ENCODE data around the gene NKX1-2.

The NKX1-2 gene

GRCh38 chr10:124415210-124415609 is 34.6 kb downstream of the NKX1-2 start:
- DNase-seq (ENCODE audit: low read depth), result no peak

- peak; percentile 48 for DNase-seq (ENCODE audit: low read depth)
These were observed 35.8 kb downstream of the NKX1-2 start for GRCh38 chr10:124414076-124414475.

- DNase-seq (ENCODE audit: low read depth), result no peak
These were observed 40.1 kb downstream of the NKX1-2 start for GRCh38 chr10:124409696-124410095.

- no peak for DNase-seq (ENCODE audit: low read depth)
These were observed 41.5 kb downstream of the NKX1-2 start for GRCh38 chr10:124408357-124408756.

GRCh38 chr10:124407456-124407855 is 42.4 kb downstream of the NKX1-2 start:
- no peak for DNase-seq (ENCODE audit: low read depth)

- peak; percentile 30 for DNase-seq (ENCODE audit: low read depth)
These were observed 46.3 kb downstream of the NKX1-2 start for GRCh38 chr10:124403548-124403947.

GRCh38 chr10:124402273-124402672 is 47.6 kb downstream of the NKX1-2 start:
- DNase-seq (ENCODE audit: low read depth), result no peak

GRCh38 chr10:124401633-124402032 is 48.2 kb downstream of the NKX1-2 start:
- DNase-seq (ENCODE audit: low read depth), result no peak
